OCI-M2 (cell line): Measurements from ENCODE around the gene PCBD1.

Experiments used
- DNase-seq: peaks from one replicate; lab custom pipeline; 2025; ENCODE audit not compliant: unreplicated experiment; lab: John Stamatoyannopoulos, UW

Gene PCBD1

DNA sequence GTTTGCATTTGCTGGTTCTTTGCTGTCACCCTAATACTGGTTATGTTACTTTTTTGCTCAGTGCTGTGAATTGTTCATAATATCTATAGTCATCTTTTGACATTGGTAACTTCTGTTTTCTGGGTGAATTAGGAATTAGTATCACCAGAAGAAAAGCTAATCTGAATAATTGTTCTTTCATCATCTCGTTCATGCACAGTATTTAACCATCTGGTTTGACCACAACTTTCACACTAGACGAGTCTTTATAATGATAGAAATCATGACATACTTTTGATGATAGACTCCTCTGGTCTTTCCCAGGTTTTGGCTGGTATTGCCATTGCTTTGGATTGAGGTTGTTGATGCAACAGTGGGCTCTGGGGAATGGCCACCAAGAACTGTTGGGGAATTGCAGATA, 47.5 kb downstream of the PCBD1 start:
- DNase-seq: no peak

DNA sequence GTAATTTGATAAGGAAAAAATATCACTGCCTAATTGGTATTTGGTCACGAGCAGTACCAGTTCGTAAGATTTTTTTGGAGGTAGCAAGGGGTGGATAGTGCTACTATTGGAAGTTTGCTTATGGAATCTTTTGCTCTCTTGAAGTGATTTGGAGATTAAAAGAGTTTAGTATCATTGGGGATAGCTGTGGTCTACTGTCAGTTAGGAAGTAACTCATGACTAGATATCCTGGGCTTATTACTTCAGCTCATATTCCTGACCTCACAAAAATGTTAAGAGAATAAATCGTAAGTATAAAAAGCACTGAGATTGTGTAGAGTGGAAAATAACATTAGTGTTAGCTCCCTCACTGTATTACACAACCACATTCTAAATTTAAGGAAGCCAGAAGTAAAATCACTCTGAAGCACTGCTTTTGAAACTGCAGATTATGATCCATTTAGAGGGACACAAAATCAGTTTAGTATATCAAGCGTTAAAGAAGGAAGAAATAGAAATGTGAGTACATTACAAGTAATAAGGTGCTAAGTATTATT, 50.0 kb downstream of the PCBD1 start:
- no peak for DNase-seq

DNA sequence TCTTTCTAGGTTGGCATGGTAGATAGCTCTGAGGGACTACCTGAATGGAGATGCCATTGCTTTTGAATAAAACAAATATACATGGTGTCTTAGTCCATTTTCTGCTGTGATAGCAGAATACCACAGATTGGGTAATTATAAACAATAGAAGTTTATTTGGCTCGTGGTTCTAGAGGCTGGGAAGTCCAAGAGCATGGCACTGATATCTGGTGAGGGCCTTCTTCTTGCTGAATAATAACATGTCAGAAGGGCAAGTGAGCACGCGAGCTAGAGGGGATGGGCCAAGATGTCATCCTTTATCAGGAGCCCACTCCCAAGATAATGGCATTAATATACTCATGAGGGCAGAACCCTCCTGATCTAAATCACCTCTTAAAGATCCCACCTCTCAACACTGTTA, 50.7 kb downstream of the PCBD1 start:
- no peak for DNase-seq

DNA sequence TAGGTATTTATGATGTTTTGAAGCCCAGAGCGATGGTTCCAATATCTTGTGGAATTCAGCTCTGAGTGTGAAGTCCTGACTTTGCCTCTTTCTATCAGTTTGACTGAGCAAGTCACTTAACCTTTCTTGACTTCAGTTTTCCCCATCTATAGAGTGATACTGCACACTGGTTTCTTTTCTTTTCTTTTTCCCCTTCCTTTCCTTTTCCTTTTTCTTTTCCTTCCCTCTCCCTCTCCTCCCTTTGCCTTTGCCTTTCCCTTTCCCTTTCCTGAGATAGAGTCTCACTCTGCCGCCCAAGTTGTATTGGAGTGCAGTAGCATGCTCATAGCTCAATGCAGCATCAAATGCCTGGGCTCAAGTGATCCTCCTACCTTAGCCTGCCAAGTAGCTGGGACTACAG, 52.0 kb downstream of the PCBD1 start:
- no peak for DNase-seq

DNA sequence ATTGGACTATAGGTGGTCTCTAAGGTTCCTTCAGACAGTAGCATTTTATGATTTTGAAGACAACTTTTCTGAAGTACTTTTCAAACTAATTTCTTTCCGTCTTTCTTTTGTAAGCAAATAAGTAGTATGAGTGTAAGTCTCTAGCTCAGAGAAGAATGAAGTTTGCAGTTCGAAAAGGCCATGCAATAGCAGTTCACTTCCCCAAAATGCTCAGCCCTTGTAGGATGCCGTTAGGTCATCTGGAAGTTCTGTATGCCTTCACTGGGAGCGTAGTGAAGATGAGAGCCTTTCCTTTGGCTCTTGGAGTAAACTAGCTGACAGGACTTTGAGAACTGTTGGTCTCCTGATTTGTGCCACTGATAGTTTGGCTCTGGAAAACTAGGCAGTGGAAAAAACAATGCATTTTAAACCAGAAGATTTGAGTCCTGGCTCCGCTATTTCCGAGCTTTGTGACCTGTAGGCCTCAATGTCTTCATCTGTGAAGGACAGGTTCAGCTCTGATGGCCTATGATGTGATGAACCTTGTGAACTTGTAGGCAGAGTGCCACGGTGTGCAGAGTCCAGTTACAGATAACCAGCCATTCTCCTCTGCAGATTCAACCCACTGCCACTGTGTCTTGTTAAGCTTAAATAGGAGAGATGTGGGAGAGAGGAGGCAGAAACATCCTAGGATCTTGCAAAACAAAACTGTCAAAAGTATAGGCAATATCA, 53.8 kb downstream of the PCBD1 start:
- DNase-seq: no peak

DNA sequence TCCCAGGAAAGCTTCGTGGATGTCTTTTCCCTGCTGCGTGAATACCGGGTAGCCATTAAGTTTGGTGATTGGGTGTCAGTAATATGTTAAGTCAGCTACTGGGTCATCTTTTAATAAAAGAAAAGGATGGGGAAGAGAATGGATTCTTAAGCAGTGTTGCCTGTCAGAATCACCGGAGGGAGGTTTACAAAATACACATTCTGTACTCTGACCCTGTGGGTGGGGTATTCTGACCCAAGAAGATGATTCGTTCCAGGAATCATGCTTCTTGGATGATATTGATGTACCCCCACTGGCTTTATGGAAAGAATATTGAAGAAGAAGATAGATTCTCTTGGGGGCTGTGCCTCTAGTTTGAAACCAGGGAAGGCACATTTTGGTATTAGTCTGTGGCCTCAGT, 54.3 kb downstream of the PCBD1 start:
- no peak for DNase-seq

DNA sequence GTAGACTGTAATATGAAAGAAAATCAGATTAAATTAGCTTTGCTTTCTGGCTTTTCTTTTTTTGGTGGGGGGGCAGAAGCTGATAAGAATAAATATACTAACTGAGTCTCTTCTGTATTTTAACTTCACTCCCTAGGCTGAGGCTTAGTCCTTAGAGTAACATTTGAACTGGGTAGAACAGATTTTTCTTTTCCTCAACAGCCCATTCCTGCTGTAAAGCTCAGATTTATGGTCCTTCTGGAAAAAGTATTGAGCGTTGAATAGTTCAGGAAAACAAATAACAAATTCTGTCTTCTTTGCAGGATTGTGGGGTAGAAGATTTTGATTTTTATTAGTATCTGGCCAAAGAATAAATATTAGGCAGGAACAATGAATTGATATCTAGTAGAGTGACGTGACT, 54.8 kb downstream of the PCBD1 start:
- no peak for DNase-seq
